Mucosa of rectum (tissue), 2 donors: ENCODE measurements around the gene SYT12.

Experiments used
- H3K27ac ChIP-seq, 2 donors: one replicate each; pipeline ENCODE4 v1.7.0; 2013; ENCODE audit warnings: inconsistent platforms in 2 of 2, low read depth in 2 of 2, low read length in 2 of 2
- H3K27me3 ChIP-seq, 2 donors: one replicate each; pipeline ENCODE4 v1.7.0; 2013; ENCODE audit warnings: low read length in 2 of 2; ENCODE audit not compliant: control insufficient read depth in 2 of 2, insufficient read depth in 2 of 2
- H3K36me3 ChIP-seq, 2 donors: one replicate each; pipeline ENCODE4 v1.7.0; 2013; ENCODE audit warnings: low read length in 2 of 2; ENCODE audit not compliant: control insufficient read depth in 2 of 2, insufficient read depth in 2 of 2
- H3K4me1 ChIP-seq, 2 donors: one replicate each; pipeline ENCODE4 v1.7.0; 2013; ENCODE audit warnings: low read length in 2 of 2, mild to moderate bottlenecking in 1 of 2; ENCODE audit not compliant: control insufficient read depth in 2 of 2, insufficient read depth in 2 of 2
- H3K4me3 ChIP-seq, 2 donors: one replicate each; pipeline ENCODE4 v1.7.0; 2013; ENCODE audit warnings: low read length in 2 of 2
- H3K9ac ChIP-seq, 2 donors: one replicate each; pipeline ENCODE4 v1.7.0; 2013; ENCODE audit warnings: low read length in 2 of 2, low read depth in 1 of 2, mild to moderate bottlenecking in 1 of 2
- H3K9me3 ChIP-seq, 2 donors: one replicate each; pipeline ENCODE4 v1.7.0; 2013; ENCODE audit warnings: low read length in 2 of 2; ENCODE audit not compliant: control insufficient read depth in 2 of 2
- donor health status: healthy.
- donor health status: Normal muscosa, but diverticular disease.

Gene SYT12

GRCh38 chr11:67054346-67054835 lies 31.5 kb downstream of the SYT12 start:
- Histone ChIP-seq H3K9ac (no peak overlapping the region), H3K9me3 (no peaks in the 10 kb centered on the region), H3K27me3 (peaks cover 4% of the 10 kb centered on the region in 2 donors), H3K36me3 (no peaks in the 10 kb centered on the region), H3K27ac (peak overlapping the region in 1 of 2 donors; percentile 34), H3K4me1 (peaks cover 24 to 28% of the 10 kb centered on the region in 2 donors), H3K4me3 (no peak overlapping the region)

DNA sequence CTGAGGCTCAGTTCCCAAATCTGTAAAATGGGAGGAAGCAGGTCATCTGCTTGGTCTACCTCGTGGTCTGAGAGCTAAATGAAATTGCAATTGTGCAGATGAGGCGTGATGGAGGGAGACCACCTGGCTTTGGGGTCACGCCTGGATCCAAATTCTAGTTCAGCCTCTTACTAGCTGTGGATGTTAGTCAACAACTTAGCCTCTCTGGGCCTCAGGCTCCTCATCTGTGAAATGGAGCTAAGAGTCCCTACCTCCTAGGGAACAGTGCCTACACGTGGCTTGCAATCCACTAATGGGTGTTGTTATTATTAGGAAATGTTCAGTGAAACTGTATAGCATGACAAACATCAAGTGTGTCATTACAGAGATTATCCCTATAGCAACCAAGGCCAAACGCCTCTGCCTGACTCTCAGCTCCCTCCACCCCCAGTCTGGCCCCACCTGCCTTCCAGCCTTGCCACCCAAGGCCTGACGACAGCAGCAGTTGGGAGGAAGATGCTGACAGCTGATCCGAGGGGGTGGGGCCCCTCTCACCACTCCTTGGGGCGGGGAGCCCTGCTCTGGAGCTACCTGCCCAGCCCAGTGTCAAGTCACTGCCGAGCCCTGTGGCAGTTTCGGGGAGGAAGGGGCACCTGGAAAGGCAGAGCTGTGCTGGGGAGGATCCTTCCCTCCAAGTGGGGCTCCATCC lies 32.0 kb downstream of the SYT12 start:
- H3K36me3 ChIP-seq = no peaks in the 10 kb centered on the region
- H3K4me3 ChIP-seq = peak overlapping the region in 1 of 2 donors; percentile 8
- H3K9ac ChIP-seq = no peak overlapping the region
- H3K4me1 ChIP-seq = peaks cover 24 to 28% of the 10 kb centered on the region in 2 donors
- H3K27me3 ChIP-seq = peaks cover 4% of the 10 kb centered on the region in 2 donors
- H3K27ac ChIP-seq = peak overlapping the region; percentile 32 to 63
- no peaks in the 10 kb centered on the region for H3K9me3 ChIP-seq

DNA sequence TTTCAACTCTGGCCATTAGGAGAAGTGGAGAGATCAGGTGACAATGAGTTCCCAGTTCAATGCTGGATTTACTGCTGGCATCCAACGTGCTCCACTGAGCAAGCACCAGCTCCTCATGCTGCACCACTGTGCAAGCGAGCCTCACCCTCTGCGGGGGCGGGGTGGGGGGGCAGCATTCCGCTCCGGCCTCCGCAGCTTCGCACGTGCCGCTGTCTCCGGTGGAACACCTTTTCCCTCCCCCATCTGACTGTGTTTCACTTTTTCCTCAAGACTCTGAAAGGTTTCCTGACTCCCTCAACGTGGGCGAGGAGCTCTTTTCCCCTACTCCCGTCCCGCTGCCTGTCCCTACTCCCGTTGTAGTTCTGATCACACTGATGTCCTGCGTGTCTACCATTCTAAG lies 32.9 kb downstream of the SYT12 start:
- Histone ChIP-seq H3K36me3 (no peaks in the 10 kb centered on the region), H3K9me3 (no peaks in the 10 kb centered on the region), H3K27me3 (peaks cover 4% of the 10 kb centered on the region in 2 donors), H3K4me3 (peak overlapping the region; percentile 58 to 67), H3K9ac (no peak overlapping the region), H3K4me1 (peaks cover 24 to 28% of the 10 kb centered on the region in 2 donors), H3K27ac (peak overlapping the region in 1 of 2 donors; percentile 63)

GRCh38 chr11:67056267-67057204 lies 33.6 kb downstream of the SYT12 start, which contains the start of gene RHOD:
RHOD (plus strand) TSS chr11:67056847; CDS start chr11:67056903, 56 bp downstream.
- no peaks in the 10 kb centered on the region for H3K9me3 ChIP-seq
- H3K9ac ChIP-seq = peak within 1 kb of the TSS in 1 of 2 donors; percentile 47
- H3K4me1 ChIP-seq = peaks cover 24 to 28% of the 10 kb centered on the region in 2 donors
- peaks cover 4% of the 10 kb centered on the region in 2 donors for H3K27me3 ChIP-seq
- H3K27ac ChIP-seq = peak within 1 kb of the TSS in 1 of 2 donors; percentile 63
- H3K4me3 ChIP-seq = peak within 1 kb of the TSS; percentile 58 to 67
- no peaks in the 10 kb centered on the region for H3K36me3 ChIP-seq

GRCh38 chr11:67057205-67057672 lies 34.3 kb downstream of the SYT12 start:
- Histone ChIP-seq H3K27ac (no peak overlapping the region), H3K27me3 (peaks cover 4% of the 10 kb centered on the region in 2 donors), H3K36me3 (no peaks in the 10 kb centered on the region), H3K4me1 (peaks cover 24 to 28% of the 10 kb centered on the region in 2 donors), H3K4me3 (peak overlapping the region; percentile 54 to 67), H3K9ac (peak overlapping the region in 1 of 2 donors; percentile 47), H3K9me3 (no peaks in the 10 kb centered on the region)

GRCh38 chr11:67058506-67058905 lies 35.6 kb downstream of the SYT12 start:
- Histone ChIP-seq H3K36me3 (no peaks in the 10 kb centered on the region), H3K4me3 (no peak overlapping the region), H3K9me3 (no peaks in the 10 kb centered on the region), H3K9ac (no peak overlapping the region), H3K4me1 (peaks cover 24 to 28% of the 10 kb centered on the region in 2 donors), H3K27me3 (peaks cover 4% of the 10 kb centered on the region in 2 donors), H3K27ac (no peak overlapping the region)

DNA sequence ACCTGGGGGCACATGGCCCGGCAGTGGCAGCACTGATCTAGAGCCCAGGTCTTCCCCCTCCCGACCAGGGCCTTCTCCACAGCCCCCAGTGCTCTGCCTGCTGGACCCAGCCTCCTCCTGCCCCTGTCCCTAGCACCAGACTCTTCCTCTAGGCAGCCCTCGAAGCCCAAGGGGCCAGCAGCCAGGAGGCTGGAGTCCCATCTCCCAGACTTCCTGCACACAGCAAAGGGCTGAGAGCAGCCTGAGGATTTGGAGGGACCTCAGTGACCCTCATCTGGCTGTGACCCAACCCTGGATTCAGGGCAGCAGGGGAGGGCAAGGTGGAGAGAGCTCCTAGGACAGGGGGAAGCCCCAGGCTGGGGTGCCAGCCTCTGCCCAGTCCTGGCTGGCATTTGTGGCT lies 36.7 kb downstream of the SYT12 start:
- Histone ChIP-seq H3K9me3 (no peaks in the 10 kb centered on the region), H3K4me3 (no peak overlapping the region), H3K27ac (no peak overlapping the region), H3K36me3 (no peaks in the 10 kb centered on the region), H3K27me3 (peaks cover 4% of the 10 kb centered on the region in 2 donors), H3K9ac (no peak overlapping the region), H3K4me1 (peaks cover 17% of the 10 kb centered on the region in 2 donors)

GRCh38 chr11:67060111-67060522 lies 37.2 kb downstream of the SYT12 start:
- H3K9ac ChIP-seq = no peak overlapping the region
- no peaks in the 10 kb centered on the region for H3K9me3 ChIP-seq
- H3K27me3 ChIP-seq = peaks cover 4% of the 10 kb centered on the region in 2 donors

DNA sequence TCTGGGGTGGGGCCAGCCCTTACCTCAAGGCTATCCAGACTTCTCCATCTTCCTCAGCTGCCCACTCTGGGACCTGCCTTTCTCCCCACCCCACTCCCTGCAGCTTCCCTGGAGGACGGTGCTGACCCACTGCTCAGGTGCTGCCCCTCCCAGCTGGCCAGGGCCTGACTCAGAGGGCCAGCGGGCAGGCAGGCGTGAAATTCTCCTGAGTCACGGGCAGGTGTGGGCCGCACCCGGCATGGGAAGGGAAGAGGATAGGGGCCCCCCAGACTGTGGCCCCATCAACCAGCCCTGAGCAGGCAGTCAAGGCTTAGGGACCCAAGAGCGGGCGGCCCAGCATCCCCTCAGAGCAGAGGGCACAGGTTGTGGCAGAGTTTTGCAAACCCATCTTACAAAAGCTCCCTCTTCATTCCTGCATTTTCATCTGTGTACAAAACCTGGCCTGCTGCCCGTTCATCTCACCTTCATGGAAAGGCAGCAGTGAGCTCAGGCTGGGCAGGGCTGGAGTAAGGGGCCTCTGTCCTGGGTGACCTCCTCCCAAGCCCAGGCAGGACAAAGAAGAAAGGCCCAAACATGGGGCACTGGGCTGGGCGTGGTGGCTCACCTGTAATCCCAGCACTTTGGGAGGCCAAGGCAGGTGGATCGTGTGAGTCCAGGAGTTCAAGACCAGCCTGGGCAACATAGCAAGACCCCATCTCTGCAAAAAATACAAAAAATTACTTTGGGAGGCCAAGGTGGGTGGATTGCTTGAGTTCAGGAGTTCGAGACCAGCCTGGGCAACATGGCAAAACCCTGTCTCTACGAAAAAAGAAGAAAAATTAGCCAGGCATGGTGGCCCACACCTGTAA lies 39.8 kb downstream of the SYT12 start:
- Histone ChIP-seq H3K27ac (no peak overlapping the region), H3K9ac (no peak overlapping the region)

More at GRCh38 chr11:67060111-67060522, 37.2 kb downstream of the SYT12 start:
- Histone ChIP-seq H3K27ac (no peak overlapping the region), H3K4me1 (peaks cover 13% of the 10 kb centered on the region in 2 donors), H3K36me3 (no peaks in the 10 kb centered on the region), H3K4me3 (no peak overlapping the region)

More for the DNA sequence above, 39.8 kb downstream of the SYT12 start:
- H3K36me3 ChIP-seq = no peaks in the 10 kb centered on the region
- H3K4me1 ChIP-seq = no peaks in the 10 kb centered on the region
- H3K9me3 ChIP-seq = no peaks in the 10 kb centered on the region
- H3K4me3 ChIP-seq = no peak overlapping the region
- H3K27me3 ChIP-seq = peaks cover 0 to 4% of the 10 kb centered on the region in 2 donors
